Cardiac muscle cell (in vitro differentiated cells and primary cell): Measurements from ENCODE around the gene KCTD14. TPM values are rescaled to one million over a fixed set of nuclear protein-coding genes. Genes with fewer than 3 reads are reported as not detected.
"Not testable (repeated sequence)": the region's sequence is repeated elsewhere in the genome, so short reads cannot be mapped to it uniquely, and the experiment has no call there.

Experiments used
- DNase-seq, 2 donors: peaks; one replicate each; pipeline versions ENCODE4 v3.0.0 to v3.0.0-alpha.2; 2010 to 2017; ENCODE audit warnings: low read depth in 1 of 2, low spot score in 1 of 2
- H3K27ac ChIP-seq: fragments of 200-600 bp; sonication (generic); 2 replicates; pipeline ENCODE4 v1.5.1; 2016
- H3K27me3 ChIP-seq: fragments of 200-600 bp; sonication (generic); 2 replicates; pipeline ENCODE4 v1.6.0; 2016; ENCODE audit warnings: control low read depth
- H3K36me3 ChIP-seq: fragments of 200-600 bp; sonication (generic); 2 replicates; pipeline ENCODE4 v1.5.1; 2016; ENCODE audit warnings: control low read depth
- H3K4me1 ChIP-seq: fragments of 200-600 bp; sonication (generic); 2 replicates; pipeline ENCODE4 v1.8.1; 2017; ENCODE audit warnings: low read depth, mild to moderate bottlenecking, mixed run types
- H3K4me3 ChIP-seq: fragments of 200-600 bp; sonication (generic); 2 replicates; pipeline ENCODE4 v1.5.1; 2016; ENCODE audit warnings: mild to moderate bottlenecking
- H3K9me3 ChIP-seq: fragments of 200-600 bp; sonication (generic); 2 replicates; pipeline ENCODE4 v1.5.1; 2017; ENCODE audit warnings: low read depth, mild to moderate bottlenecking, control low read depth
- polyA plus RNA-seq: library from polyadenylated mRNA; unstranded; fragments of >200 nt; fragmentation: Nextera tagmentation; extraction: Ambion mirVana; gene quantifications from 2 replicates; pipeline ENCODE4 v1.2.1, GENCODE V29; 2016
- total RNA-seq: library from RNA; depleted of rRNA; stranded (reverse); fragments of >200 nt; gene quantifications from 2 replicates; pipeline ENCODE4 v1.2.3, GENCODE V29; 2016
- TF ChIP-seq, protein P1 (sequence below): IDR thresholded peaks from 2 replicates; pipeline ENCODE4 v1.5.1; 2012; ENCODE audit warnings: low read depth, mild to moderate bottlenecking, low read length

Gene KCTD14
- total and polyA plus RNA-seq, 2 experiments from 2014 or later, result 0.23 to 0.45 TPM

DNA sequence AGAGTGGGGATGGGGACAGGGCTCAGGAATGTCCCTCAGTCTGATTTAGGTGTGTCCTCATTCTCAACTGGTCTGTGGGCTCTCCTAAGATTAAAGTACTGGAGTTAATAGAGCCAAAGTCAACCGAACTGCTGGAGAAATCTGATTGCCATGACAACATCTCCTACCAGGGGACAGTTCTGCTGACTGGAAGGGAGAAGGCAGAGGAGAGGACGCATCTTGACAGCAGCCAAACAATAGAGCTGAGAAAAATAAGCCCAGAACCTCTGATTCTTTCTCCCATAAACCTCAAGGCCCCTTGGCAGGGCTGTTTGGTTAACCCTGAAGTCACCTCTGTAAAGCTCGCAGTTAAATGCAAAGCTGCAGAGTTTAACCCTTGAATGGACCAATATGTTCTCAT lies 2.8 kb downstream of the KCTD14 start:
- Histone ChIP-seq H3K9me3 (no peaks in the 10 kb centered on the region), H3K36me3 (no peaks in the 10 kb centered on the region), H3K4me1 (no peaks in the 10 kb centered on the region), H3K4me3 (no peak overlapping the region), H3K27ac (no peak overlapping the region), H3K27me3 (no peaks in the 10 kb centered on the region)
- TF ChIP-seq, protein P1, sequence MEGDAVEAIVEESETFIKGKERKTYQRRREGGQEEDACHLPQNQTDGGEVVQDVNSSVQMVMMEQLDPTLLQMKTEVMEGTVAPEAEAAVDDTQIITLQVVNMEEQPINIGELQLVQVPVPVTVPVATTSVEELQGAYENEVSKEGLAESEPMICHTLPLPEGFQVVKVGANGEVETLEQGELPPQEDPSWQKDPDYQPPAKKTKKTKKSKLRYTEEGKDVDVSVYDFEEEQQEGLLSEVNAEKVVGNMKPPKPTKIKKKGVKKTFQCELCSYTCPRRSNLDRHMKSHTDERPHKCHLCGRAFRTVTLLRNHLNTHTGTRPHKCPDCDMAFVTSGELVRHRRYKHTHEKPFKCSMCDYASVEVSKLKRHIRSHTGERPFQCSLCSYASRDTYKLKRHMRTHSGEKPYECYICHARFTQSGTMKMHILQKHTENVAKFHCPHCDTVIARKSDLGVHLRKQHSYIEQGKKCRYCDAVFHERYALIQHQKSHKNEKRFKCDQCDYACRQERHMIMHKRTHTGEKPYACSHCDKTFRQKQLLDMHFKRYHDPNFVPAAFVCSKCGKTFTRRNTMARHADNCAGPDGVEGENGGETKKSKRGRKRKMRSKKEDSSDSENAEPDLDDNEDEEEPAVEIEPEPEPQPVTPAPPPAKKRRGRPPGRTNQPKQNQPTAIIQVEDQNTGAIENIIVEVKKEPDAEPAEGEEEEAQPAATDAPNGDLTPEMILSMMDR, result no peak
- no peak for DNase-seq

DNA sequence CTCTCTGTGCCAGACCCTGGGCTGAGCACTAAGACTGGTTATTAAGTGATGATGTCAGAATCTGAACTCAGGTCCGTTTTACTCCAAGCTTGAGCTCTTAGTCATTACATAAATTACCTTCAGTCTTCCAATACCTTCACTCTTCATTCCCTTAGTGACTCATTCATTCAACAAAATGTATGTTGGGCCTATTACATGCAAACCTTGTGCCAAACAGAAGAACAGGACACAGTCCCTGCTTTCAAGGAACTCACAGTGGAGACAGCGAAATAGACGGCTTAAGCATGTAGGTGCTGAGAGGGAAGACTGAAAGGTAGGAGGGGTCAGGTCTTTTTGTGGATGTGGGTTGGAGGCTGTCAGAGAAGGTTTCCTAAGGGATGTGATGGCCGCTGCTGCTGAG lies 3.3 kb downstream of the KCTD14 start:
- Histone ChIP-seq H3K36me3 (no peaks in the 10 kb centered on the region), H3K9me3 (no peaks in the 10 kb centered on the region), H3K4me1 (no peaks in the 10 kb centered on the region), H3K27ac (no peak overlapping the region), H3K4me3 (no peak overlapping the region), H3K27me3 (no peaks in the 10 kb centered on the region)
- TF ChIP-seq, protein P1, result no peak
- no peak for DNase-seq

DNA sequence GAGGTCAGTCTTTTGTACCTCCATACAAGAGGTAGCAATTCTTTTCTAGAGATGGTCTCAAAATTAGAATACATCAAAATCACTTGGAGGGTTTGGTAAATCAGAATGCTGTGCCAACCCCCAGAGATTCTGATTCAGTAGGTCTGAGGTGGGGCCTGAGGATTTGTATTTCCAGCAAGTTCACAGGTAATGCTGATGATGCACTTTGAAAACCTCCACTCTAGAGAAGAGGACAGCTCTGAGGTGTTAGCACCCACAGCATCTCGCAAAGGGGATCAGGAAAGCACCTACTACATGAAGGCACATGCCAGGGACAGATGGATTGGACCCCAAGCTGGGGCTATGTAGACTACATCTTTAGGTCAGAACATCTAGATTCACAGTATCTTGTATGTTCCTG lies 7.2 kb downstream of the KCTD14 start:
- H3K4me1 ChIP-seq, result no peaks in the 10 kb centered on the region
- no peaks in the 10 kb centered on the region for H3K9me3 ChIP-seq
- no peak overlapping the region for H3K4me3 ChIP-seq
- TF ChIP-seq, protein P1, result no peak
- DNase-seq, result no peak
- no peak overlapping the region for H3K27ac ChIP-seq
- H3K27me3 ChIP-seq, result no peaks in the 10 kb centered on the region
- H3K36me3 ChIP-seq, result no peaks in the 10 kb centered on the region

GRCh38 chr11:78014937-78015520 lies 8.0 kb downstream of the KCTD14 start:
- H3K4me3 ChIP-seq, H3K27ac ChIP-seq, DNase-seq, H3K9me3 ChIP-seq, H3K36me3 ChIP-seq, H3K27me3 ChIP-seq, H3K4me1 ChIP-seq: not testable (repeated sequence)

DNA sequence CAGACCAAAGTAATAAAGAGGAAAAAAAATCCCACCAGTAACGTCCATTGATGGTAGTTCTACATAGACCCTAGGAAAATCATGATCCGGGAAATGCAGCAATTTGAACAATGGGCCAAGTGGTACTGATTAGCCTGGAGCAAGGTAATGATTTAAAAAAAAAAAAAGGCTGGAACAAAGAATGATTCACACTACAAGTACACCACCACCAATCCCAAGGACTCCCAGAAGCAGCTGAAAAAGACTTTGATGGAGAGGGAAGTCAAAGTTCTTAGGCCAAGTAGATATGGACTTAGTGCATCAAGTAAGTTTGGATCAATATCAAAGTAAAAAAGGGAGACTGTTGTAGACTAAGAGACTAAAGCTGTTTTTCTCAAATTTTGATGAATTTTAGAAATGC lies 11.8 kb downstream of the KCTD14 start:
- Histone ChIP-seq H3K4me1 (no peaks in the 10 kb centered on the region), H3K36me3 (no peaks in the 10 kb centered on the region), H3K27me3 (no peaks in the 10 kb centered on the region), H3K4me3 (no peak overlapping the region), H3K27ac (no peak overlapping the region), H3K9me3 (no peaks in the 10 kb centered on the region)
- DNase-seq, result no peak
- TF ChIP-seq, protein P1, result no peak

- TF ChIP-seq, protein P1, result no peak
- Histone ChIP-seq H3K36me3 (no peaks in the 10 kb centered on the region), H3K27me3 (no peaks in the 10 kb centered on the region), H3K27ac (no peak overlapping the region), H3K4me3 (no peak overlapping the region), H3K4me1 (no peaks in the 10 kb centered on the region), H3K9me3 (no peaks in the 10 kb centered on the region)
- no peak for DNase-seq
Measured at GRCh38 chr11:78010755-78011154, 12.3 kb downstream of the KCTD14 start.
